CD14-positive monocyte (primary cell): ENCODE data around the gene PLCB1. TPM values are rescaled to one million over a fixed set of nuclear protein-coding genes. Genes with fewer than 3 reads are reported as not detected.

Experiments used
- DNase-seq, 3 donors: peaks; one replicate each; pipeline ENCODE4 v3.0.0-alpha.2; 2011 to 2022
- H2AFZ ChIP-seq: 2 replicates; pipeline ENCODE4 v1.6.0; 2012; ENCODE audit warnings: mild to moderate bottlenecking, low read depth, low read length, inconsistent platforms; ENCODE audit not compliant: insufficient read depth, poor library complexity, severe bottlenecking
- H3K27ac ChIP-seq, 2 donors: 1 replicate in 1 of 2; 2 replicates in 1 of 2; pipeline ENCODE4 v1.5.1; 2012 to 2013; ENCODE audit warnings: low read length in 2 of 2, control low read depth in 1 of 2, inconsistent platforms in 1 of 2, low read depth in 1 of 2, mild to moderate bottlenecking in 1 of 2
- H3K27me3 ChIP-seq, 2 donors: one replicate each; pipeline versions ENCODE4 v1.6.0 to v1.6.1; 2011 to 2013; ENCODE audit warnings: low read length in 2 of 2; ENCODE audit not compliant: control insufficient read depth in 2 of 2, insufficient read depth in 2 of 2
- H3K36me3 ChIP-seq, 2 donors: replicated peaks in 1 of 2; 1 replicate in 1 of 2; 2 replicates in 1 of 2; pipeline versions ENCODE4 v1.5.1 to v1.6.1; 2012 to 2013; ENCODE audit warnings: low read length in 2 of 2, control low read depth in 1 of 2, inconsistent platforms in 1 of 2, mild to moderate bottlenecking in 1 of 2; ENCODE audit not compliant: insufficient read depth in 2 of 2, control insufficient read depth in 1 of 2
- H3K4me1 ChIP-seq, 2 donors: 1 replicate in 1 of 2; 2 replicates in 1 of 2; pipeline versions ENCODE4 v1.5.1 to v1.6.1; 2012 to 2013; ENCODE audit warnings: low read length in 2 of 2, control low read depth in 1 of 2, inconsistent platforms in 1 of 2, mild to moderate bottlenecking in 1 of 2, moderate library complexity in 1 of 2; ENCODE audit not compliant: insufficient read depth in 2 of 2, control insufficient read depth in 1 of 2
- H3K4me2 ChIP-seq: replicated peaks from 2 replicates; pipeline ENCODE3; 2012; ENCODE audit warnings: low read length, moderate library complexity, mild to moderate bottlenecking; ENCODE audit not compliant: poor library complexity, severe bottlenecking; ENCODE audit errors: extremely low read depth
- H3K4me3 ChIP-seq, 3 experiments: fragments of 200-600 bp in 1 of 3; sonication (generic) in 1 of 3; replicated peaks in 1 of 3; 1 replicate in 2 of 3; 2 replicates in 1 of 3; pipeline ENCODE4 v1.5.1; 2011 to 2013; ENCODE audit warnings: low read length in 3 of 3, mild to moderate bottlenecking in 3 of 3, control low read depth in 2 of 3, low read depth in 2 of 3, inconsistent platforms in 1 of 3, moderate library complexity in 1 of 3
- H3K79me2 ChIP-seq: 2 replicates; pipeline ENCODE4 v1.6.0; 2012; ENCODE audit warnings: mild to moderate bottlenecking, control low read depth, inconsistent platforms, low read length, moderate library complexity; ENCODE audit not compliant: insufficient read depth
- H3K9ac ChIP-seq: 2 replicates; pipeline ENCODE4 v1.6.0; 2017; ENCODE audit warnings: low read length, mild to moderate bottlenecking; ENCODE audit not compliant: insufficient read depth, poor library complexity, severe bottlenecking
- H3K9me3 ChIP-seq, 2 donors: replicated peaks in 1 of 2; 1 replicate in 1 of 2; 2 replicates in 1 of 2; pipeline versions ENCODE4 v1.5.1 to v1.6.1; 2012 to 2013; ENCODE audit warnings: low read length in 2 of 2, control low read depth in 1 of 2; ENCODE audit not compliant: control insufficient read depth in 1 of 2, insufficient read depth in 1 of 2
- H4K20me1 ChIP-seq: 2 replicates; pipeline ENCODE4 v1.6.0; 2012; ENCODE audit warnings: mild to moderate bottlenecking, low read length, control low read depth, moderate library complexity; ENCODE audit not compliant: insufficient read depth
- H3K27ac Mint-ChIP-seq, 7 donors: one replicate each; pipeline ENCODE4 v1.8.0; 2020; ENCODE audit warnings: mild to moderate bottlenecking in 7 of 7, mixed read lengths in 7 of 7, moderate library complexity in 6 of 7, inconsistent platforms in 2 of 7
- H3K27me3 Mint-ChIP-seq, 3 donors: one replicate each; pipeline ENCODE4 v1.8.0; 2021 to 2022; ENCODE audit warnings: low read depth in 3 of 3, mild to moderate bottlenecking in 3 of 3, mixed read lengths in 3 of 3, moderate library complexity in 3 of 3, inconsistent platforms in 1 of 3
- H3K36me3 Mint-ChIP-seq, 2 donors: one replicate each; pipeline ENCODE4 v1.8.0; 2020; ENCODE audit warnings: mixed read lengths in 2 of 2, inconsistent platforms in 1 of 2, mild to moderate bottlenecking in 1 of 2
- H3K4me1 Mint-ChIP-seq: one replicate; pipeline ENCODE4 v1.8.0; 2020; ENCODE audit warnings: mild to moderate bottlenecking, mixed read lengths
- H3K4me3 Mint-ChIP-seq, 2 donors: one replicate each; pipeline ENCODE4 v1.8.0; 2020; ENCODE audit warnings: mild to moderate bottlenecking in 2 of 2, mixed read lengths in 2 of 2, moderate library complexity in 1 of 2
- H3K9me3 Mint-ChIP-seq, 7 donors: one replicate each; pipeline ENCODE4 v1.8.0; 2020 to 2022; ENCODE audit warnings: mixed read lengths in 7 of 7, mild to moderate bottlenecking in 6 of 7, moderate library complexity in 6 of 7, inconsistent platforms in 2 of 7
- WGBS: methylation state at CpG from one replicate; pipeline ENCODE4 v1.1.5; 2013; ENCODE audit warnings: missing lambda C conversion rate; ENCODE audit not compliant: insufficient coverage; 5-methylcytosine and 5-hydroxymethylcytosine counted together
- intact Hi-C, 2 donors: fragments of 100-400 bp; cut with micrococcal nuclease; formaldehyde crosslinking; loops; one replicate each; pipeline versions ENCODE4 v1.15.0 to v1.15.1; 2023
- polyA plus RNA-seq, 3 donors: library from polyadenylated mRNA; depleted of rRNA in 1 of 3; unstranded in 2 of 3; stranded (reverse) in 1 of 3; fragments of 300-500 nt in 2 of 3; fragments of >200 nt in 1 of 3; fragmentation: Illumina TruSeq in 2 of 3; gene quantifications; 1 replicate in 2 of 3; 2 replicates in 1 of 3; pipeline ENCODE4 v1.2.3, GENCODE V29; 2012 to 2021
- TF ChIP-seq, protein P1 (sequence below): fragments of 200-600 bp; IDR thresholded peaks from one replicate; pipeline ENCODE4 v1.8.0; 2022; ENCODE audit warnings: antibody characterized with exemption, mild to moderate bottlenecking

PLCB1 gene
- polyA plus RNA-seq, 3 donors, result 8.6 to 16.4 (median 13.2) TPM

DNA sequence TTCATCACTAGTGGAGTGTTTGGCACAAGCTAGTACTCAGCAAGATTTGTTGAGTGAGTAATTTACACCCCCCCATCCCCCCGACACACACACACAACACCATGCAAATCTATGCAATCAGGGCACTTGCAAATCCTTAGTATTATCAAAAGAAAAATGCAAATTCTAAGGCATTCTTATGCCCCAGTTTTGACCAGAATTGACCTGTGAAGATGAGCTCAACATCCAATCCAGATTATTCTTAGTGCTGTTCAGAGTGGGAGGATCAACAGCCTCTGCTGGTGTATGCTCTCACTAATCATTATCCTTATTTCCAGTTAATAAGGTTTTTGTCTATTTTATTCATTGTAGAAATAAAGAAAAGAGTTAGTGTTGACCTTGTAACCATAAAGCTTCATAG is 185.4 kb downstream of the PLCB1 start:
- Histone ChIP-seq H2AFZ (no peak overlapping the region), H4K20me1 (no peaks in the 10 kb centered on the region), H3K4me3 (no peak overlapping the region), H3K27ac (no peak overlapping the region), H3K4me2 (no peak overlapping the region), H3K9ac (no peak overlapping the region), H3K79me2 (peaks cover 10% of the 10 kb centered on the region), H3K27me3 (no peaks in the 10 kb centered on the region), H3K4me1 (peaks cover 26 to 30% of the 10 kb centered on the region in 2 donors), H3K9me3 (no peaks in the 10 kb centered on the region), H3K36me3 (no peaks in the 10 kb centered on the region)
- Mint-ChIP-seq H3K27me3 (no peaks in the 10 kb centered on the region), H3K4me3 (no peak overlapping the region), H3K9me3 (no peaks in the 10 kb centered on the region), H3K36me3 (peaks cover 0 to 2% of the 10 kb centered on the region in 2 donors), H3K4me1 (peaks cover 47% of the 10 kb centered on the region), H3K27ac (no peak overlapping the region)
- no peak for DNase-seq
- TF ChIP-seq, protein P1, sequence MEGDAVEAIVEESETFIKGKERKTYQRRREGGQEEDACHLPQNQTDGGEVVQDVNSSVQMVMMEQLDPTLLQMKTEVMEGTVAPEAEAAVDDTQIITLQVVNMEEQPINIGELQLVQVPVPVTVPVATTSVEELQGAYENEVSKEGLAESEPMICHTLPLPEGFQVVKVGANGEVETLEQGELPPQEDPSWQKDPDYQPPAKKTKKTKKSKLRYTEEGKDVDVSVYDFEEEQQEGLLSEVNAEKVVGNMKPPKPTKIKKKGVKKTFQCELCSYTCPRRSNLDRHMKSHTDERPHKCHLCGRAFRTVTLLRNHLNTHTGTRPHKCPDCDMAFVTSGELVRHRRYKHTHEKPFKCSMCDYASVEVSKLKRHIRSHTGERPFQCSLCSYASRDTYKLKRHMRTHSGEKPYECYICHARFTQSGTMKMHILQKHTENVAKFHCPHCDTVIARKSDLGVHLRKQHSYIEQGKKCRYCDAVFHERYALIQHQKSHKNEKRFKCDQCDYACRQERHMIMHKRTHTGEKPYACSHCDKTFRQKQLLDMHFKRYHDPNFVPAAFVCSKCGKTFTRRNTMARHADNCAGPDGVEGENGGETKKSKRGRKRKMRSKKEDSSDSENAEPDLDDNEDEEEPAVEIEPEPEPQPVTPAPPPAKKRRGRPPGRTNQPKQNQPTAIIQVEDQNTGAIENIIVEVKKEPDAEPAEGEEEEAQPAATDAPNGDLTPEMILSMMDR, result no peak
- intact Hi-C loops, result no loop called here
- WGBS, result no CpG with 5 or more reads among the region's 1 CpG

DNA sequence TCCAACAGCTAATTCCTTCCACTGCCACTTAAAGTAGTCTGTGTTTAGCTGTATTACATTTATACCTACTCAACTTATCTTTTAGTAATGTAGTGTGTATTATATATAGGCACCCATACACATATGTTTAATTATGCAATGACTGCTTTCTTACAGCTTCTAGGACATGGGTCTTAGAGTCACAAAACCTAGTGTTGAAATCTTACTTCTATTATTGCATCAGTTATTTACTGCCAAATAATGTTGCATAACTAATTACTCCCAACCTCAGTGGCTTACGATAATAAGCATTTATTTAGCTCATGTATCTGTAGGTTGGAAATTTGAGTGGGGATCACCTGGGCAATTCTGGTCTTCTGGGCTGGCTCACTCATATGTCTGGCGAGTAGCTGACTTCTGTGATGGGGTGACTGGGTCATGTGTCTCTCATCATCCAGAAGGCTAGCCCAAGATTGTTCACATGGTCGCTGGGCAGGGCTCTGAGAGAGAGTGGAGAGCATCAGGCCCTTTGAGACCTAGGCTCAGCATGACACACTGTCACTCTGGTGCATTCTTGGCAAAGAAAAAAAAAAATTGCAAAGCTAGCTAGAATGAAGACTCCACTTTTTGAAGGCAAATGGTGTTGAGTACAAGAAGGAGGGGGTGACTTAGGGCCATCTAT is 187.0 kb downstream of the PLCB1 start:
- Histone ChIP-seq H3K27me3 (no peaks in the 10 kb centered on the region), H3K4me1 (peaks cover 26 to 30% of the 10 kb centered on the region in 2 donors), H3K4me3 (no peak overlapping the region), H3K9ac (no peak overlapping the region), H3K9me3 (no peaks in the 10 kb centered on the region), H2AFZ (no peak overlapping the region), H4K20me1 (no peaks in the 10 kb centered on the region), H3K79me2 (peaks cover 10% of the 10 kb centered on the region), H3K27ac (peak overlapping the region in 1 of 2 donors; percentile 64), H3K4me2 (no peak overlapping the region), H3K36me3 (no peaks in the 10 kb centered on the region)
- TF ChIP-seq, protein P1, result no peak
- peak; percentile 28 to 65 (median 48) for DNase-seq
- Mint-ChIP-seq H3K36me3 (peaks cover 0 to 2% of the 10 kb centered on the region in 2 donors), H3K9me3 (no peaks in the 10 kb centered on the region), H3K4me3 (no peak overlapping the region), H3K27me3 (no peaks in the 10 kb centered on the region), H3K4me1 (peaks cover 51% of the 10 kb centered on the region), H3K27ac (peak overlapping the region in 5 of 7 donors; percentile 72 to 89 (median 86))
- intact Hi-C loops, result no loop called here
- 71% methylated on average over 2 of the region's 3 CpGs for WGBS
